ENCODE results near the gene ROCK2. TPM values are rescaled to one million over a fixed set of nuclear protein-coding genes. Genes with fewer than 3 reads are reported as not detected.

ROCK2 gene
- total RNA-seq, 4 donors from 2014 or later: 110 to 197 (median 155) TPM

GRCh38 chr2:11144077-11144737, 200.2 kb downstream of the ROCK2 start:
- ATAC-seq (ENCODE audit: low FRiP score) (peak; percentile 22), DNase-seq (ENCODE audit: low spot score) (no peak)
- TF ChIP-seq CTCF (IDR thresholded peaks at IDR 0.05): no peak

- no peak for ATAC-seq (ENCODE audit: low FRiP score)
- TF ChIP-seq CTCF (IDR thresholded peaks at IDR 0.05): no peak
- DNase-seq (ENCODE audit: low spot score): no peak
Observed at GRCh38 chr2:11142987-11143386, 201.4 kb downstream of the ROCK2 start.

- TF ChIP-seq CTCF (IDR thresholded peaks at IDR 0.05): no peak
- DNase-seq (ENCODE audit: low spot score): no peak
- no peak for ATAC-seq (ENCODE audit: low FRiP score)
Observed at GRCh38 chr2:11142330-11142729, 202.1 kb downstream of the ROCK2 start.

- ATAC-seq (ENCODE audit: low FRiP score) (no peak), DNase-seq (ENCODE audit: low spot score) (no peak)
- TF ChIP-seq CTCF (IDR thresholded peaks at IDR 0.05): no peak
Observed at GRCh38 chr2:11141319-11141718, 203.1 kb downstream of the ROCK2 start.

GRCh38 chr2:11140492-11140891, 203.9 kb downstream of the ROCK2 start:
- TF ChIP-seq CTCF (IDR thresholded peaks at IDR 0.05): no peak
- ATAC-seq (ENCODE audit: low FRiP score) (no peak), DNase-seq (ENCODE audit: low spot score) (no peak)

GRCh38 chr2:11134349-11134748, 210.1 kb downstream of the ROCK2 start:
- TF ChIP-seq CTCF (IDR thresholded peaks at IDR 0.05): no peak
- no peak for ATAC-seq (ENCODE audit: low FRiP score)
- DNase-seq (ENCODE audit: low spot score): no peak

- TF ChIP-seq CTCF (IDR thresholded peaks at IDR 0.05): no peak
- DNase-seq (ENCODE audit: low spot score): no peak
- no peak for ATAC-seq (ENCODE audit: low FRiP score)
Observed at GRCh38 chr2:11133936-11134320, 210.5 kb downstream of the ROCK2 start.

Data from omental fat pad (tissue), 4 donors.